Measurements from ENCODE around the gene SLC15A5.

The SLC15A5 gene

DNA sequence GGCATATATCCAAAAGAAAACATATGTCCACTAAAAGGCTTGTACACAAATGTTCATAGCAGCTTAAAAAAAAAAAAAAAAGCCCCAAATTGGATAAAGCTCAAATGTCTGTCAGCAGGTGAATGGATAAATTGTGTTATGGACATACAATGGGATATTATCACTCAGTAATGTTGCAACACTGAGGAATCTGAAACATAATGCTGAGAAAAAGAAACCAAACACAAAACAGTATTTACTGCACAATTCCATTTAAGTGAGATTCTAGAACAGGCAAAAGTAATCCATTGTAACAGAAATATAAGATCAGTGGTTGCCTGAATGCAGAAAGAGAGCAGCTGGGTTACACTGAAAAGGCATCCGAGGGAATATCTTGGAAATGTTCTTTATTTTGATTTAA, 117.9 kb downstream of the SLC15A5 start:
- H3K4me3 ChIP-seq (ENCODE audit: extremely low read depth, insufficient read depth, low read length, poor library complexity, severe bottlenecking), result no peak overlapping the region
- no peaks in the 10 kb centered on the region for H3K9me3 ChIP-seq (ENCODE audit: control insufficient read depth, low read length)
- WGBS, 2 experiments (ENCODE audit: insufficient coverage in 2 of 2), result no CpG with 5 or more reads among the region's 1 CpG
- no peak overlapping the region for H3K27ac ChIP-seq (ENCODE audit: low read depth, low read length, severe bottlenecking)
- no peaks in the 10 kb centered on the region for H3K4me1 ChIP-seq (ENCODE audit: control insufficient read depth, insufficient read depth, low read length, poor library complexity, severe bottlenecking)
- no peaks in the 10 kb centered on the region for H3K36me3 ChIP-seq (ENCODE audit: control insufficient read depth, insufficient read depth, low read length)

GRCh38 chr12:16158050-16158449, 119.4 kb downstream of the SLC15A5 start:
- Histone ChIP-seq H3K4me1 (ENCODE audit: control insufficient read depth, insufficient read depth, low read length, poor library complexity, severe bottlenecking) (no peaks in the 10 kb centered on the region), H3K36me3 (ENCODE audit: control insufficient read depth, insufficient read depth, low read length) (no peaks in the 10 kb centered on the region), H3K27ac (ENCODE audit: low read depth, low read length, severe bottlenecking) (no peak overlapping the region), H3K9me3 (ENCODE audit: control insufficient read depth, low read length) (no peaks in the 10 kb centered on the region), H3K4me3 (ENCODE audit: extremely low read depth, insufficient read depth, low read length, poor library complexity, severe bottlenecking) (no peak overlapping the region)
- no CpG with 5 or more reads among the region's 1 CpG for WGBS, 2 experiments (ENCODE audit: insufficient coverage in 2 of 2)

DNA sequence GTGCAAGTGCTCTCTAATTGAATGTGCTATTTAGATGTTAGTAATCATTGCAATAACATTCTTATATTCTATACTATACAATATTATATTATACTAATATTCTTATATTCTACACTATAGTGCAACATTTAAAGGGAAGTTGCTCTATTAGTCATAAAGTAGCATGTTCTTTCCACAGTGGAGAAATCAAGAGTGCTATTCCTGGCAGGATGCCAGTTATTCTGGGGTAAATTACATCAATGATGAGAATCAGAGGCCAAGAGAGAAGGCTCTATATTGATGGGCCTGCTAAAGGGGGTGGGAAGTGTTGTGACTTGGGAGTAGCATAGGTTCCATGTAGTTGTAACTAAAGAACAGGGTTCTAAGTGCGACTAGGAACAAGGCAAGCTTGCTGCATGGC, 121.5 kb downstream of the SLC15A5 start:
- Histone ChIP-seq H3K4me3 (ENCODE audit: extremely low read depth, insufficient read depth, low read length, poor library complexity, severe bottlenecking) (no peak overlapping the region), H3K4me1 (ENCODE audit: control insufficient read depth, insufficient read depth, low read length, poor library complexity, severe bottlenecking) (no peaks in the 10 kb centered on the region), H3K27ac (ENCODE audit: low read depth, low read length, severe bottlenecking) (no peak overlapping the region), H3K36me3 (ENCODE audit: control insufficient read depth, insufficient read depth, low read length) (no peaks in the 10 kb centered on the region), H3K9me3 (ENCODE audit: control insufficient read depth, low read length) (no peaks in the 10 kb centered on the region)
- 100% methylated on average over 1 of the region's 1 CpG for WGBS, 2 experiments (ENCODE audit: insufficient coverage in 2 of 2)

DNA sequence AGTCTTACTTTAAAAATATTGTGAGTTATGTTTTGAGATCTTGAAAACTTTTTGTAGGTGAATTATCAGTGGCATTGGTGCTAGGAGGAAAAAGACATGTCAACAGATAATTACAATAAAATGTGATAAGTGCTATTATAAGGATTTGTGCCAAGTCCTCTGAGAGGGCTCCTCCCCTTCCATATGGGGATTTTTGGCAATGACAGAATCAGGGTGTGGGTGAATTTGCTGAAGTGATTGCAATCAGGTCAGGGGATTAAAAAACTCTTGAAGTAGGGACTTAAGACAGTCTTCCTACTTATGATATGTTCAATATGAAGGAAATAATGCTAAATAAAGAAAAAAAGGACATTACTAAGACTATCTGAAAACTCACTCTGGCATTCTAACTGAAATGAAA, 122.5 kb downstream of the SLC15A5 start:
- H3K4me1 ChIP-seq (ENCODE audit: control insufficient read depth, insufficient read depth, low read length, poor library complexity, severe bottlenecking), result no peaks in the 10 kb centered on the region
- H3K9me3 ChIP-seq (ENCODE audit: control insufficient read depth, low read length), result no peaks in the 10 kb centered on the region
- no peak overlapping the region for H3K4me3 ChIP-seq (ENCODE audit: extremely low read depth, insufficient read depth, low read length, poor library complexity, severe bottlenecking)
- H3K36me3 ChIP-seq (ENCODE audit: control insufficient read depth, insufficient read depth, low read length), result no peaks in the 10 kb centered on the region
- H3K27ac ChIP-seq (ENCODE audit: low read depth, low read length, severe bottlenecking), result no peak overlapping the region

DNA sequence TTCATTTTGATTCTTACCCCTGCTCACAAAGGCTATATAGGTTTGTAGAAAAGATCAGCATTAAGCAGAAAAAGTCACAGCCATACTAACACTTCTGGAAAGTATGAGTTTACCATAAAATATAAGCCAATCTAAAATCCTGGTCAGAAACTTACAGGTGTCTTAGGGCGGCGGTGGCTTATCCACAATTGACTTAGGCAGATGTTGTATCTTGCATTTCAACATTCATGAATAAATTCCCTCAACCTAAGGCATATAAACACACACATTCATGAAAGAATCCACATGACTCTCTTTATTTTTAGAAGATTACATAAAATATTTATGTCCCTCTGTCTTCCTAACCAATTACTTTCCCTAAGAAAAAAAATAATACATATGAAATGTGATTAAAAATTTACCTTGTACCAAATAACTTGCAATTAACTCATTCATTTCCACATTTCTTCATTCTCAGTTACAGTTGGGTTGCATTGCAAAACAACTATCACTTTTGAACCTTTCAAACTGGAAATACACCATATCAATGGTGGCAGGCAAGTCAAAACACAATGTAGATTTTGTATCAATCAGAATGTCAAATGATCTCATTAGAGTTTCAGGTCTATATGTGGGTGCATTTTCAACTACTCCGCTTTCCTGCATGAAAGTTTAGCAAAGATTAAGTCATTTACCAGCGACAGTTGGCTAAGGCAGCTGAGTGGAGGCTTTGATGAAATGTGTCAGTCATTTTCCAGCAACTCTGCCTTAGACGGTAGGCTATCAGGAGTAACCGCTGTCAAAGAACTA, 124.4 kb downstream of the SLC15A5 start:
- H3K4me3 ChIP-seq (ENCODE audit: extremely low read depth, insufficient read depth, low read length, poor library complexity, severe bottlenecking), result no peak overlapping the region
- H3K36me3 ChIP-seq (ENCODE audit: control insufficient read depth, insufficient read depth, low read length), result no peaks in the 10 kb centered on the region
- H3K4me1 ChIP-seq (ENCODE audit: control insufficient read depth, insufficient read depth, low read length, poor library complexity, severe bottlenecking), result no peaks in the 10 kb centered on the region
- no peaks in the 10 kb centered on the region for H3K9me3 ChIP-seq (ENCODE audit: control insufficient read depth, low read length)
- no peak overlapping the region for H3K27ac ChIP-seq (ENCODE audit: low read depth, low read length, severe bottlenecking)
- WGBS, 2 experiments (ENCODE audit: insufficient coverage in 2 of 2), result 92 to 93% methylated on average over 2 to 3 of the region's 6 CpGs

GRCh38 chr12:16150276-16150675, 127.2 kb downstream of the SLC15A5 start:
- no peaks in the 10 kb centered on the region for H3K9me3 ChIP-seq (ENCODE audit: control insufficient read depth, low read length)
- H3K27ac ChIP-seq (ENCODE audit: low read depth, low read length, severe bottlenecking), result no peak overlapping the region
- 80% methylated on average over 1 of the region's 2 CpGs; no CpG with 5 or more reads in 1 of the 2 experiments for WGBS, 2 experiments (ENCODE audit: insufficient coverage in 2 of 2)
- no peaks in the 10 kb centered on the region for H3K36me3 ChIP-seq (ENCODE audit: control insufficient read depth, insufficient read depth, low read length)
- H3K4me1 ChIP-seq (ENCODE audit: control insufficient read depth, insufficient read depth, low read length, poor library complexity, severe bottlenecking), result no peaks in the 10 kb centered on the region
- no peak overlapping the region for H3K4me3 ChIP-seq (ENCODE audit: extremely low read depth, insufficient read depth, low read length, poor library complexity, severe bottlenecking)

DNA sequence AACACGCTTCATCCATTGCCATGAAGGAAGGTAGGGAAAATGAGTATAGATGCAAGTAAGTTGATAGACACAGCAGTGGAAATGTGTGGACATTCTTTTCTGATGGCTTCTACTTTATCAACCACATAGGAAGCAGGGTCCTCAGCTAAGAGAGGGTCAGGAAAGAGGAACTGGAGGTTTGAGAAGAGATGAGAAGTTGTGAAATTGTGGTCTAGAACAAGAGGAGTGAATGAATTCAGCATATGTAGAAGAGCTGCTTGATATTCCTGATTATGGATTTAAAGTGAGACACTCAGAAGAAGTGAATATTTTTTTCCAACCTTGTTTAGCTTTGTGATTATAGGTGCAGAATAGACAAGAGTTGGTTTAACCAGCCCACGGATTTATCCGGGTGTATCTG, 128.5 kb downstream of the SLC15A5 start:
- Histone ChIP-seq H3K4me1 (ENCODE audit: control insufficient read depth, insufficient read depth, low read length, poor library complexity, severe bottlenecking) (no peaks in the 10 kb centered on the region), H3K27ac (ENCODE audit: low read depth, low read length, severe bottlenecking) (no peak overlapping the region), H3K9me3 (ENCODE audit: control insufficient read depth, low read length) (no peaks in the 10 kb centered on the region), H3K4me3 (ENCODE audit: extremely low read depth, insufficient read depth, low read length, poor library complexity, severe bottlenecking) (no peak overlapping the region), H3K36me3 (ENCODE audit: control insufficient read depth, insufficient read depth, low read length) (no peaks in the 10 kb centered on the region)
- 90% methylated on average over 1 of the region's 3 CpGs; no CpG with 5 or more reads in 1 of the 2 experiments for WGBS, 2 experiments (ENCODE audit: insufficient coverage in 2 of 2)
